ENCODE measurements around the gene RLBP1. TPM values are rescaled to one million over a fixed set of nuclear protein-coding genes. Genes with fewer than 3 reads are reported as not detected.

The RLBP1 gene
- total and polyA plus RNA-seq, 2 of the 4 experiments (the other 2 are of a cell fraction): not detected

DNA sequence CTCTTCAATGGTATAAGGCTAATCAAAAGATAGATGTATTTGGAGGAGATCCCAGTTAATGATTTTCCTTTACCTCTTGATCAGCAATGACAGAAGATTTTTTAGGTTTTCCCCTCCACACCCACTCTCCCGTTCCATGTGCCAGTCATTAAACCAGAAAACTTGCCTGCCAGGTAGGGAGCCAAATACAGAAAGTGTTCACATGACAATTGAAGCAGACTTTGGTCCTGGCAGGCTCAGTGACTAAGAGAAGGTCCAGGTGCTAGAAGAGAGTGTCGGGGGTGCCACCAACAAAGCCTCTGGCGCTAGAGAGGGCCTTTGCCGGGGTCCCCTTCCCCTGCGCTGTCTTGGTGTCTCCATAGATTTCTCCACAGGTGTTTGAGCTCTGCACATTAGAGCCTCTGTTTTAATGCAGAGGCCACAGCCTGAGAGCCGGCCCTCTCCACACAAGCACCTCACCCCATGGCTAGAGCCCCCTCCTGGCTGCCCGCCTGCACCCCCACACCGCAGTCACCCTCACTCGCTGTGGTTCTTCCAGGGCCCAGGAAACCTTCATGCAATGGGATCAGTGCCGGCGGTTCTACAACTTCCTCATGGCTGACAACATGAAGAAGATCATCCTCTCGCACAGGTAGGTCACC lies 36.4 kb downstream of the RLBP1 start:
- no peaks in the 10 kb centered on the region for H4K20me1 ChIP-seq (ENCODE audit: insufficient read depth, low read length)
- 96% methylated on average over 4 of the region's 12 CpGs; no CpG with 5 or more reads in 1 of the 2 experiments for WGBS, 2 experiments (ENCODE audit: extremely low coverage in 2 of 2, insufficient read length in 1 of 2)
- no peak overlapping the region for H3K4ac ChIP-seq (ENCODE audit: low read depth, low read length)

More for the DNA sequence above, 36.4 kb downstream of the RLBP1 start:
- Histone ChIP-seq H2BK120ac (ENCODE audit: low read depth, low read length) (no peak overlapping the region), H2AK9ac (replicated peaks; ENCODE audit: low read depth, low read length, poor library complexity) (no peak overlapping the region), H3K36me3 (ENCODE audit: control insufficient read depth, insufficient read depth, low read length) (peaks cover 34% of the 10 kb centered on the region), H3K4me3 (ENCODE audit: insufficient read depth, low read depth, low read length) (no peak overlapping the region), H4K5ac (ENCODE audit: low read depth, low read length) (no peak overlapping the region), H2AK5ac (ENCODE audit: low read depth, low read length) (no peak overlapping the region), H2BK15ac (ENCODE audit: low read depth, low read length) (no peak overlapping the region), H2BK20ac (ENCODE audit: low read depth, low read length) (no peak overlapping the region), H3K27me3 (ENCODE audit: control insufficient read depth, insufficient read depth, low read length) (no peaks in the 10 kb centered on the region), H2BK5ac (ENCODE audit: low read depth, low read length, poor library complexity, severe bottlenecking) (no peak overlapping the region), H3K14ac (replicated peaks; ENCODE audit: low read depth, low read length) (no peak overlapping the region), H3K23ac (ENCODE audit: low read depth, low read length) (no peak overlapping the region), H4K8ac (ENCODE audit: low read depth in 2 of 2, low read length in 2 of 2) (no peak overlapping the region), H2AFZ (replicated peaks; ENCODE audit: low read length, poor library complexity) (no peak overlapping the region), H3K4me1 (ENCODE audit: control insufficient read depth, insufficient read depth, low read length) (peaks cover 2% of the 10 kb centered on the region), H3K27ac (ENCODE audit: insufficient read depth, low read length) (no peak overlapping the region), H3K9me3 (ENCODE audit: control insufficient read depth, insufficient read depth, low read length) (no peaks in the 10 kb centered on the region), H4K91ac (ENCODE audit: insufficient read depth, low read depth, low read length) (no peak overlapping the region), H3K79me1 (ENCODE audit: low read depth in 1 of 2, low read length in 2 of 2) (peaks cover 0 to 8% of the 10 kb centered on the region in 2 experiments; a peak in 1 of 4 replicates), H3K56ac (ENCODE audit: extremely low read depth, insufficient read depth, low read length) (no peak overlapping the region), H3K18ac (ENCODE audit: low read depth, low read length) (no peak overlapping the region), H3K4me2 (ENCODE audit: low read depth, low read length) (no peak overlapping the region), H3K9me1 (ENCODE audit: insufficient read depth, low read length) (peaks cover 13% of the 10 kb centered on the region), H3K9ac (ENCODE audit: low read depth, low read length) (no peak overlapping the region)
- ATAC-seq (ENCODE audit: low read depth): no peak
- DNase-seq: no peak
- in situ Hi-C loops (cut with MboI; ENCODE audit: low sequenced_read_pairs): no loop called here
- intact Hi-C loops (cut with micrococcal nuclease): no loop called here
- no TSS peak for BruUV-seq (replicated peaks)
- POLR2A ChIA-PET (ENCODE audit: unreplicated experiment): no interaction called here
- CTCF ChIA-PET: no interaction called here
- TF ChIP-seq CTCF (conservative IDR thresholded peaks at IDR 0.05; ENCODE audit: low read depth, low read length): no peak
- dilution Hi-C loops (cut with HindIII; ENCODE audit: low sequenced_read_pairs, unreplicated experiment): no loop called here
